CD14-positive monocyte (primary cell): ENCODE measurements around the gene KRTAP5-8. TPM values are rescaled to one million over a fixed set of nuclear protein-coding genes. Genes with fewer than 3 reads are reported as not detected.

Experiments
- DNase-seq, 3 donors: peaks; one replicate each; pipeline ENCODE4 v3.0.0-alpha.2; 2011 to 2022
- H2AFZ ChIP-seq: 2 replicates; pipeline ENCODE4 v1.6.0; 2012; ENCODE audit warnings: mild to moderate bottlenecking, low read depth, low read length, inconsistent platforms; ENCODE audit not compliant: insufficient read depth, poor library complexity, severe bottlenecking
- H3K27ac ChIP-seq, 2 donors: 1 replicate in 1 of 2; 2 replicates in 1 of 2; pipeline ENCODE4 v1.5.1; 2012 to 2013; ENCODE audit warnings: low read length in 2 of 2, control low read depth in 1 of 2, inconsistent platforms in 1 of 2, low read depth in 1 of 2, mild to moderate bottlenecking in 1 of 2
- H3K27me3 ChIP-seq, 2 donors: one replicate each; pipeline versions ENCODE4 v1.6.0 to v1.6.1; 2011 to 2013; ENCODE audit warnings: low read length in 2 of 2; ENCODE audit not compliant: control insufficient read depth in 2 of 2, insufficient read depth in 2 of 2
- H3K36me3 ChIP-seq, 2 donors: replicated peaks in 1 of 2; 1 replicate in 1 of 2; 2 replicates in 1 of 2; pipeline versions ENCODE4 v1.5.1 to v1.6.1; 2012 to 2013; ENCODE audit warnings: low read length in 2 of 2, control low read depth in 1 of 2, inconsistent platforms in 1 of 2, mild to moderate bottlenecking in 1 of 2; ENCODE audit not compliant: insufficient read depth in 2 of 2, control insufficient read depth in 1 of 2
- H3K4me1 ChIP-seq, 2 donors: 1 replicate in 1 of 2; 2 replicates in 1 of 2; pipeline versions ENCODE4 v1.5.1 to v1.6.1; 2012 to 2013; ENCODE audit warnings: low read length in 2 of 2, control low read depth in 1 of 2, inconsistent platforms in 1 of 2, mild to moderate bottlenecking in 1 of 2, moderate library complexity in 1 of 2; ENCODE audit not compliant: insufficient read depth in 2 of 2, control insufficient read depth in 1 of 2
- H3K4me2 ChIP-seq: replicated peaks from 2 replicates; pipeline ENCODE3; 2012; ENCODE audit warnings: low read length, moderate library complexity, mild to moderate bottlenecking; ENCODE audit not compliant: poor library complexity, severe bottlenecking; ENCODE audit errors: extremely low read depth
- H3K4me3 ChIP-seq, 3 experiments: fragments of 200-600 bp in 1 of 3; sonication (generic) in 1 of 3; replicated peaks in 1 of 3; 1 replicate in 2 of 3; 2 replicates in 1 of 3; pipeline ENCODE4 v1.5.1; 2011 to 2013; ENCODE audit warnings: low read length in 3 of 3, mild to moderate bottlenecking in 3 of 3, control low read depth in 2 of 3, low read depth in 2 of 3, inconsistent platforms in 1 of 3, moderate library complexity in 1 of 3
- H3K79me2 ChIP-seq: 2 replicates; pipeline ENCODE4 v1.6.0; 2012; ENCODE audit warnings: mild to moderate bottlenecking, control low read depth, inconsistent platforms, low read length, moderate library complexity; ENCODE audit not compliant: insufficient read depth
- H3K9ac ChIP-seq: 2 replicates; pipeline ENCODE4 v1.6.0; 2017; ENCODE audit warnings: low read length, mild to moderate bottlenecking; ENCODE audit not compliant: insufficient read depth, poor library complexity, severe bottlenecking
- H3K9me3 ChIP-seq, 2 donors: replicated peaks in 1 of 2; 1 replicate in 1 of 2; 2 replicates in 1 of 2; pipeline versions ENCODE4 v1.5.1 to v1.6.1; 2012 to 2013; ENCODE audit warnings: low read length in 2 of 2, control low read depth in 1 of 2; ENCODE audit not compliant: control insufficient read depth in 1 of 2, insufficient read depth in 1 of 2
- H4K20me1 ChIP-seq: 2 replicates; pipeline ENCODE4 v1.6.0; 2012; ENCODE audit warnings: mild to moderate bottlenecking, low read length, control low read depth, moderate library complexity; ENCODE audit not compliant: insufficient read depth
- H3K27ac Mint-ChIP-seq, 7 donors: one replicate each; pipeline ENCODE4 v1.8.0; 2020; ENCODE audit warnings: mild to moderate bottlenecking in 7 of 7, mixed read lengths in 7 of 7, moderate library complexity in 6 of 7, inconsistent platforms in 2 of 7
- H3K27me3 Mint-ChIP-seq, 3 donors: one replicate each; pipeline ENCODE4 v1.8.0; 2021 to 2022; ENCODE audit warnings: low read depth in 3 of 3, mild to moderate bottlenecking in 3 of 3, mixed read lengths in 3 of 3, moderate library complexity in 3 of 3, inconsistent platforms in 1 of 3
- H3K36me3 Mint-ChIP-seq, 2 donors: one replicate each; pipeline ENCODE4 v1.8.0; 2020; ENCODE audit warnings: mixed read lengths in 2 of 2, inconsistent platforms in 1 of 2, mild to moderate bottlenecking in 1 of 2
- H3K4me1 Mint-ChIP-seq: one replicate; pipeline ENCODE4 v1.8.0; 2020; ENCODE audit warnings: mild to moderate bottlenecking, mixed read lengths
- H3K4me3 Mint-ChIP-seq, 2 donors: one replicate each; pipeline ENCODE4 v1.8.0; 2020; ENCODE audit warnings: mild to moderate bottlenecking in 2 of 2, mixed read lengths in 2 of 2, moderate library complexity in 1 of 2
- H3K9me3 Mint-ChIP-seq, 7 donors: one replicate each; pipeline ENCODE4 v1.8.0; 2020 to 2022; ENCODE audit warnings: mixed read lengths in 7 of 7, mild to moderate bottlenecking in 6 of 7, moderate library complexity in 6 of 7, inconsistent platforms in 2 of 7
- CTCF ChIP-seq: fragments of 200-600 bp; IDR thresholded peaks from one replicate; pipeline ENCODE4 v1.8.0; 2022; ENCODE audit warnings: antibody characterized with exemption, mild to moderate bottlenecking
- WGBS: methylation state at CpG from one replicate; pipeline ENCODE4 v1.1.5; 2013; ENCODE audit warnings: missing lambda C conversion rate; ENCODE audit not compliant: insufficient coverage; 5-methylcytosine and 5-hydroxymethylcytosine counted together
- intact Hi-C, 2 donors: fragments of 100-400 bp; cut with micrococcal nuclease; formaldehyde crosslinking; loops; one replicate each; pipeline versions ENCODE4 v1.15.0 to v1.15.1; 2023
- polyA plus RNA-seq, 3 donors: library from polyadenylated mRNA; depleted of rRNA in 1 of 3; unstranded in 2 of 3; stranded (reverse) in 1 of 3; fragments of 300-500 nt in 2 of 3; fragments of >200 nt in 1 of 3; fragmentation: Illumina TruSeq in 2 of 3; gene quantifications; 1 replicate in 2 of 3; 2 replicates in 1 of 3; pipeline ENCODE4 v1.2.3, GENCODE V29; 2012 to 2021

The KRTAP5-8 gene
- polyA plus RNA-seq, 3 donors: 0.08 TPM; not detected in 2

- no peaks in the 10 kb centered on the region for H3K4me1 Mint-ChIP-seq
- intact Hi-C loops: no loop called here
- no peak overlapping the region for H3K27ac Mint-ChIP-seq
- Histone ChIP-seq H3K9ac (no peak overlapping the region), H3K79me2 (no peaks in the 10 kb centered on the region), H3K27me3 (no peaks in the 10 kb centered on the region), H3K36me3 (no peaks in the 10 kb centered on the region), H3K27ac (no peak overlapping the region), H2AFZ (no peak overlapping the region), H3K4me1 (no peaks in the 10 kb centered on the region), H3K4me3 (no peak overlapping the region), H3K4me2 (no peak overlapping the region), H4K20me1 (no peaks in the 10 kb centered on the region), H3K9me3 (no peaks in the 10 kb centered on the region)
- H3K27me3 Mint-ChIP-seq: peaks cover 2 to 4% (median 4%) of the 10 kb centered on the region in 3 donors
- no peak overlapping the region for H3K4me3 Mint-ChIP-seq
- H3K36me3 Mint-ChIP-seq: no peaks in the 10 kb centered on the region
- TF ChIP-seq CTCF: no peak
- no peak for DNase-seq
- 70% methylated on average over 7 of the region's 11 CpGs for WGBS
- no peaks in the 10 kb centered on the region for H3K9me3 Mint-ChIP-seq
Observed at GRCh38 chr11:71572811-71573210, 35.0 kb downstream of the KRTAP5-8 start.

DNA sequence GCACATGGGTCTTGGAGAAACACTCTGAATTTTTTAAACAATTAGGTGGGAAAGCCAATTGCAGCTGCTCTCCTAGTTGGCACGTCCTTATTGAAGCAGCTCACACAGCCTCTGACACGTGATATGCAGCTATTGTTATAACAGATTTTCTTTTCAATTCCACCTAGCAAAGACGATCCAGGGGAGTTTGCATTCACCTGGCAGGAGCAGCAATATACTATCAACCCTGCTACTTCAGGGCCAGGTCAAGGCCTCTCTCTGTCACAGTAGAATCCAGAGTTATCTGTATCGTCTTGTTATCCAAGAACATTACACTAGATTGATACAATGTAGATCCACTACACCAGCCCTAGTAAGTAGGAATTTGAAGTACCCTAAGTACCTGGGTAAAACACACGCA, 36.6 kb downstream of the KRTAP5-8 start:
- no peaks in the 10 kb centered on the region for H3K9me3 Mint-ChIP-seq
- H3K27ac ChIP-seq: no peak overlapping the region
- H3K27me3 ChIP-seq: no peaks in the 10 kb centered on the region
- H3K4me1 Mint-ChIP-seq: no peaks in the 10 kb centered on the region
- 92% methylated on average over 2 of the region's 5 CpGs for WGBS
- H4K20me1 ChIP-seq: no peaks in the 10 kb centered on the region
- no peak overlapping the region for H3K4me3 ChIP-seq
- H3K27ac Mint-ChIP-seq: no peak overlapping the region
- H2AFZ ChIP-seq: no peak overlapping the region
- no peaks in the 10 kb centered on the region for H3K9me3 ChIP-seq
- no peak overlapping the region for H3K4me2 ChIP-seq
- H3K27me3 Mint-ChIP-seq: peaks cover 0 to 2% (median 0%) of the 10 kb centered on the region in 3 donors
- no peak overlapping the region for H3K9ac ChIP-seq
- no peak for TF ChIP-seq CTCF
- H3K36me3 Mint-ChIP-seq: no peaks in the 10 kb centered on the region
- H3K36me3 ChIP-seq: no peaks in the 10 kb centered on the region
- DNase-seq: no peak
- intact Hi-C loops: no loop called here
- no peaks in the 10 kb centered on the region for H3K79me2 ChIP-seq
- no peaks in the 10 kb centered on the region for H3K4me1 ChIP-seq
- H3K4me3 Mint-ChIP-seq: no peak overlapping the region
